ENCODE data around the gene PERP. TPM values are rescaled to one million over a fixed set of nuclear protein-coding genes. Genes with fewer than 3 reads are reported as not detected.
A peak's percentile ranks its signal among the peaks of the same experiment; 100 is the strongest.

The PERP gene
- polyA plus RNA-seq, 3 donors = not detected

GRCh38 chr6:138109042-138109997, 2.1 kb upstream of the PERP start:
- peak; percentile 98 for TF ChIP-seq CTCF (IDR thresholded peaks at IDR 0.05)
- Mint-ChIP-seq H3K4me3 (peak overlapping the region in 1 of 2 donors; percentile 70), H3K27me3 (ENCODE audit: low read depth in 3 of 3) (peaks cover 51 to 59% (median 55%) of the 10 kb centered on the region in 3 donors), H3K27ac (no peak overlapping the region), H3K36me3 (peaks cover 2 to 4% of the 10 kb centered on the region in 2 donors), H3K4me1 (peaks cover 20% of the 10 kb centered on the region), H3K9me3 (peaks cover 0 to 16% (median 3%) of the 10 kb centered on the region in 7 donors)
- Histone ChIP-seq H3K4me1 (ENCODE audit: control insufficient read depth in 1 of 2, insufficient read depth in 2 of 2, low read length in 2 of 2) (peaks cover 10 to 16% of the 10 kb centered on the region in 2 donors), H3K27me3 (ENCODE audit: control insufficient read depth in 2 of 2, insufficient read depth in 2 of 2, low read length in 2 of 2) (peaks cover 45 to 49% of the 10 kb centered on the region in 2 donors), H3K79me2 (ENCODE audit: insufficient read depth, low read length) (no peaks in the 10 kb centered on the region), H3K27ac (ENCODE audit: low read depth in 1 of 2, low read length in 2 of 2) (no peak overlapping the region), H4K20me1 (ENCODE audit: insufficient read depth, low read length) (no peaks in the 10 kb centered on the region), H3K4me3 (replicated peaks in 1 of 3; ENCODE audit: low read depth in 2 of 3, low read length in 3 of 3) (no peak overlapping the region), H3K9ac (ENCODE audit: insufficient read depth, low read length, poor library complexity, severe bottlenecking) (no peak overlapping the region), H3K36me3 (replicated peaks in 1 of 2; ENCODE audit: control insufficient read depth in 1 of 2, insufficient read depth in 2 of 2, low read length in 2 of 2) (no peaks in the 10 kb centered on the region), H3K4me2 (replicated peaks; ENCODE audit: extremely low read depth, low read length, poor library complexity, severe bottlenecking) (no peak overlapping the region), H2AFZ (ENCODE audit: insufficient read depth, low read depth, low read length, poor library complexity, severe bottlenecking) (no peak overlapping the region), H3K9me3 (replicated peaks in 1 of 2; ENCODE audit: control insufficient read depth in 1 of 2, insufficient read depth in 1 of 2, low read length in 2 of 2) (peaks cover 0 to 7% of the 10 kb centered on the region in 2 donors)
- peak; percentile 53 to 75 (median 71) for DNase-seq
- intact Hi-C loops (cut with micrococcal nuclease) = loop anchor here (10.0 kb wide), 3 partner anchors 95 to 445 kb away; no protein-coding TSS in a partner anchor
- WGBS (ENCODE audit: insufficient coverage) = 60% methylated on average over 2 of the region's 7 CpGs

GRCh38 chr6:138107752-138108592, 753 bp upstream of the PERP start:
- Histone ChIP-seq H3K79me2 (ENCODE audit: insufficient read depth, low read length) (no peaks in the 10 kb centered on the region), H3K4me3 (replicated peaks in 1 of 3; ENCODE audit: low read depth in 2 of 3, low read length in 3 of 3) (peak overlapping the region in 1 of 3 experiments; percentile 70), H3K27ac (ENCODE audit: low read depth in 1 of 2, low read length in 2 of 2) (no peak overlapping the region), H2AFZ (ENCODE audit: insufficient read depth, low read depth, low read length, poor library complexity, severe bottlenecking) (peak overlapping the region; percentile 83), H3K9ac (ENCODE audit: insufficient read depth, low read length, poor library complexity, severe bottlenecking) (no peak overlapping the region), H3K27me3 (ENCODE audit: control insufficient read depth in 2 of 2, insufficient read depth in 2 of 2, low read length in 2 of 2) (peaks cover 50 to 58% of the 10 kb centered on the region in 2 donors), H3K4me2 (replicated peaks; ENCODE audit: extremely low read depth, low read length, poor library complexity, severe bottlenecking) (peak overlapping the region; percentile 78), H3K4me1 (ENCODE audit: control insufficient read depth in 1 of 2, insufficient read depth in 2 of 2, low read length in 2 of 2) (peaks cover 10 to 16% of the 10 kb centered on the region in 2 donors), H3K9me3 (replicated peaks in 1 of 2; ENCODE audit: control insufficient read depth in 1 of 2, insufficient read depth in 1 of 2, low read length in 2 of 2) (peaks cover 0 to 7% of the 10 kb centered on the region in 2 donors), H4K20me1 (ENCODE audit: insufficient read depth, low read length) (no peaks in the 10 kb centered on the region), H3K36me3 (replicated peaks in 1 of 2; ENCODE audit: control insufficient read depth in 1 of 2, insufficient read depth in 2 of 2, low read length in 2 of 2) (no peaks in the 10 kb centered on the region)
- Mint-ChIP-seq H3K27ac (peak overlapping the region in 3 of 7 donors; percentile 19 to 64 (median 27)), H3K9me3 (peaks cover 0 to 16% (median 3%) of the 10 kb centered on the region in 7 donors), H3K27me3 (ENCODE audit: low read depth in 3 of 3) (peaks cover 54 to 69% (median 60%) of the 10 kb centered on the region in 3 donors), H3K36me3 (peaks cover 2 to 4% of the 10 kb centered on the region in 2 donors), H3K4me3 (peak overlapping the region; percentile 69 to 92), H3K4me1 (peaks cover 20% of the 10 kb centered on the region)
- intact Hi-C loops (cut with micrococcal nuclease) = loop anchor here (10.0 kb wide), 3 partner anchors 93 to 443 kb away; no protein-coding TSS in a partner anchor
- WGBS (ENCODE audit: insufficient coverage) = under 1% methylated on average over 14 of the region's 24 CpGs
- no peak for DNase-seq
- no peak for TF ChIP-seq CTCF (IDR thresholded peaks at IDR 0.05)

Data from CD14-positive monocyte (primary cell).